Measurements from ENCODE around the gene NFYC.

The NFYC gene

GRCh38 chr1:40691538-40692428 lies at the start of gene NFYC:
Gene NFYC, plus strand, starts transcription at chr1:40691704. Its CDS starts 47,140 bp downstream, at chr1:40738844.
- DNase-seq (ENCODE audit: low spot score), result peak; percentile 98

DNA sequence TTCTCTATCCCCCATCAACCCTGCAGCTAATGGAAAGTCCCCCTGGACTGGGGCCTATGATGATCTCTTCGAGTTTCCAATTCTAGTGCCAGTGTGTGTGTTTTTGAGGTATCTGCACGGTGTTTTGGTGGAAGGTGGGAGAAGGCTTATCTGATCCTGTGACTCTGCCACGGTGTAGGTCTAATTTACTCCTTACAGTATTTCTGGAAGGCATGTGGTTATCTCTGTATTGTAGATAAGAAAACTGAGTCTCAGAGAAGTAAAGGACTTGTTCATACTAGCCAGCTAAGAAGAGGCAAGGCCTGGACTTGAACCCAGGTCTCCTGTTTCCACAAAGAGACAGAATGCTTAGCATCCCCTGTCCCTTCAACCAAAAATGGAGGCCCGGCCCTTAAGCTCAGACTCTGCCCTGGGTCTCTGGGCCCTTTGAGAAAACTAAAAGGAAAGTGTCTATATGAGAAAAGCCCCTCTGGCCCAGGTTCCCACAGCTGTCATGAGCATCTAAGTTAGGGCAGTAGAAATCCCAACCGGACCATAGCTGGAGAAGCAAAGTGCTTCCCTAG lies 46.3 kb upstream of the NFYC start:
- no peak for DNase-seq (ENCODE audit: low spot score)

- no peak for DNase-seq (ENCODE audit: low spot score)
Measured at GRCh38 chr1:40646315-40646714, 45.2 kb upstream of the NFYC start.

GRCh38 chr1:40648200-40648599 lies 43.3 kb upstream of the NFYC start:
- DNase-seq (ENCODE audit: low spot score), result no peak

DNA sequence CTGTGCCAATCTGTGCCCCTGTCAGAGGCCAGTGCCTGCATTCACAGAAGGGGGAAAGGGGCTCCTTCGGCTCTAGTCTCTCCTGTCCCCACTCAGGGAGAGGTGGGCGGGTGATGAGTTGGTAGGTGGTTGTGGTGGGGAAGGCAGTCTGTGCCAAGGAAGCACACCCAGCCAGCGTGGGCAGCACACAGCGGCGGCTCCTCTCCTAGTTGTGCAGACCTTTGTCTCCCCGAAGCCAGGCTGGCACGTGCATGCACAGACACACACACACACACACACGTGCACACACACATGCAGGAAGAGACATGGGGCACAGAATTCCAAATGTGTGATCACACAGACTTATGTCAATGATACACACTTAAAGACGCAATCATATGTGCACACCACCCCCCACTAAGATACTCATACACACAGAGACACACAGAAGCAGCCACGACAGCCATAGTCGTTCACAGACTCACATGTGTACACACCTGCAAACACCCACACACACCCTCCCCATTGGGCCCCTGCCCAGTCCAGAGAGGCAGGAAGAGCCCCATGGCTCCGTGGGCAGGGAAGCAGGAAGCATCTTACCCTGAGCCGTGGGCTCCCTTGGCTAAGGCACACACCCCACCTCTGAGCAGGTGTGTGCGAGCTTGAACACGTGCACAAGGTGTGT lies 42.4 kb upstream of the NFYC start:
- peak; percentile 32 for DNase-seq (ENCODE audit: low spot score)

DNA sequence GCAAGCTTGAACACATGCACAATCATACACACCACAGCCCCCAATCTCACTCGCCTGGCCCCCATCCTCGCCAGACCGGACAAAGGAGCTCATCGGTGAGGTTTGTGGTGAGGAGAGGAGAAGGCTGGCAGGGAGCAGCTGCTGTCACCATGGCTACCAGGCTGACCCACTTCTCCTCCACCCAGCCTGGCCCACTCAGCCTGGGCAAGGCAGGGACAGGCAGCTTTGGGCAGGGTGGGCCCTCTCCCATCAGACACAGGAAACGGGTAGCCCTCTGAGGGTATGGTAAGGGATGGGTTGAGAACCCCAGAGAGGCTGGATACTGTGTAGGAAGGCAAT lies 41.9 kb upstream of the NFYC start:
- peak; percentile 81 for DNase-seq (ENCODE audit: low spot score)

DNA sequence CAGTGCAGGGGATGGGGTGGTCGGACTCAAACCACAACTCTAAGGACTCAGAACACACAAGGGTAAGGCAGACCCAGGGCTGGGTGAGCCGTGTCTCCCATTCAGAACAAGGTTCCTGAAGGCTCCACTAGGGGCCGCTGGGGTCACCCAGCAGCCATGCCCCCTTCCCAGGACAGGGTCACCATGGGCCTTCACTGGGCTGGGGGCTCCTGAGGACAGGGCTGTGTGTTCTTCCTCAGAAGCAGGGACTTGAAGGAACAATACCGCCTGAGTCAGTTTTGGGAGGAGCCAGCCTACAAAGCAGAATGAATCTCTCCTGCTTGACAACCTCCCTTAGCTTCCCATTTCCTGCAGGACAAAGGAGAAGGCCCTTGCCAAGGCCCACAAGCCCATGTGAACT lies 41.4 kb upstream of the NFYC start:
- DNase-seq (ENCODE audit: low spot score), result peak; percentile 33

DNA sequence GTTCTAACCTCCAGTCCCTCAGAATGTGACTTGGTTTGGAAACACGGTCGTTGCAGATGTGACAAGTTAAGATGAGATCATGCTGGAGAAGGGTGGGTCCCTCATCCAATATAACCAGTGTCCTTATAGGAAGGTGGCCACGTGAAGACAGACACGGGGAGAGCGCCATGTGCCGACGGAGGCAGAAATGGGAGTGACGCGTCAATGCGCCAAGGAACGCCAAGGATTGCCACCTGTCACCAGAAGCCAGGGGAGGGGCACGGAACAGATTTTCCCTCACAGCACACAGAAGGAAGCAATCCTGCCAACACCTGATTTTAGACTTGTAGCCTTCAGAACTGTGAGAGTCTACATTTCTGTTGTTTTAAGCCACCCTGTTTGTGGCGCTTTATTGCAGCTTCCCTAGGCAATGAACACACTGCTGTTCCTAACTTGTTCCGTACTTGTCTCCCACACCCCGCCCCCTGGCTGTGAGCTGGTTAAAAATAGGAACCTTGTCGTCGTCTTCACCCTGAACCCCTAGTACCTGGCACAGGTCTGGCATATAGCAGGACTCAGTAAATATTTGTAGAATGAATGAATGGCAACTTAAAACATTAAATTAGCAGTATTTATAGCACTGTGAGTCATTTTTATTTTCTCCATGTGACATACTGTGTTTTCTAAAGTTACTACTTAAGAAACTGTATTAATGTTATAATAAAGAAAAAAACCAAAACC lies 40.2 kb upstream of the NFYC start:
- DNase-seq (ENCODE audit: low spot score), result peak; percentile 94

GRCh38 chr1:40652468-40652867 lies 39.0 kb upstream of the NFYC start:
- no peak for DNase-seq (ENCODE audit: low spot score)

DNA sequence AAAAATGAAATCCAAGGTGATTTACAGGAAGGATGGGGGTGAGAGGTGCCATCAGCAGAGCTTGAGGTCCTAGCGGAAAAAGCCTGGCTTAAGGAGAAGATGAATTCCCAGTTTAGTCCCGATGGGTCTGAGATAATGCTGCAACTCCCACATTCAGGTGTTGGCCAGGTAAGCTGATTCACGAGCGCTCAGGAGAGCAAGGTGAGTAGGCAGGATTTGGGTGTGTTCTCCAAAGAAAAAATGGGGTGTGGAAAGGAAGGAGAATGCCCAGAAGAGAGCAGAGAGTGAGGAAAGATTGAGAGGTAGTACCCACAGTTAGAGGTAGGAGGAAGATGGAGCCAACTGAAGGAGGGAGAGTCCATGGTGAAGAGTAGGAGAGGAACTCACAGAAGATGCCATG lies 38.5 kb upstream of the NFYC start:
- no peak for DNase-seq (ENCODE audit: low spot score)

DNA sequence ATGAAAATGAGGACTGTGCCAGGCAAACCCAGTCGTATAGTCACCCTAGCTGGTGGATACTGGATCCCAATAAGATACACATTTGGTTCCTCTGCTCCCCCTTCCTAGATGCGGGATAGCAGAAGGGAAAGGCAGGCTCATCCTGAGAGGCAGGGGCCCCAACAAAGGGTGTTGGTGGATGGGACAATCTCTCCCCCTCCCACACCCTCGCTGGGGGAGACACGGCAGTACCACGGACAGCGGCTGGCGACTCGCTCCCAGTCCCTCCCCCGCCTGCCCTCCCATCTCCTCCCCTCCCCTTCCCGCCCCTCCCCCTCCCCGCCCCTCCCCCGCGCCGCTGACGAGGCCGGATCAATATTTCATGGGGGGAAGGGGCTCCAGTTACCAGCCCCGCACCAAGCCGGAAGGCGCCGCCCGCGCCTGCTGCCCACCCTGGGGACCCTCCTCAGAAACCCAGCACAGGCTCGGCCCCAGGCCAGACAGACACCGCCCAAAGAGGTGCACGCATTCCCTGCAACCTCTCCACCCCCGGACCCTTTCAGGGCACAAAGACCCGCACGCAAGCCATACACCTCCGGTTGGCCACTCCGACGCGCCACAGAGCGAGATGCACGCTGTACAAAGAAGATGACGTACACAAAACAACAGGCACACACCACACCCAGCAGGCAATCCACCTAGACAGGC lies 37.5 kb upstream of the NFYC start:
- no peak for DNase-seq (ENCODE audit: low spot score)

DNA sequence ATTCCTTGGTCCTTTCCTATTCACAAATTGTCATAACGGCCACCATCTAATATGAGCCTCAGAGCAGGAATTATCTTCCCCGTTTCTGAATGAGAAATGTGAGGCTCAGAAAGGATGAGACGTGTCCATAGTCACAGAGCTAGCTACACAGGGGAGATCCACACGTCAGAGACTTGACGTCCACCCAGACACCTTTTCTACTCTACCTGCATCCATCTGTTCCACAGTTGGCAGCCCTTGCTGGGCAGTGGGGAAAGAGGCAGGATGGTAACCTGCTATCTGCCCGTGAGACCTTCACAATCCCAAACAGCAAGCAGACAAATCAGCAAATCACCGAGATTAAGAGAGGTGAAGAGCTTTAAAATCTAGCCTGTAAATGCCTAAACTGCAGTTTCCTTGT lies 34.5 kb upstream of the NFYC start:
- peak; percentile 83 for DNase-seq (ENCODE audit: low spot score)

DNA sequence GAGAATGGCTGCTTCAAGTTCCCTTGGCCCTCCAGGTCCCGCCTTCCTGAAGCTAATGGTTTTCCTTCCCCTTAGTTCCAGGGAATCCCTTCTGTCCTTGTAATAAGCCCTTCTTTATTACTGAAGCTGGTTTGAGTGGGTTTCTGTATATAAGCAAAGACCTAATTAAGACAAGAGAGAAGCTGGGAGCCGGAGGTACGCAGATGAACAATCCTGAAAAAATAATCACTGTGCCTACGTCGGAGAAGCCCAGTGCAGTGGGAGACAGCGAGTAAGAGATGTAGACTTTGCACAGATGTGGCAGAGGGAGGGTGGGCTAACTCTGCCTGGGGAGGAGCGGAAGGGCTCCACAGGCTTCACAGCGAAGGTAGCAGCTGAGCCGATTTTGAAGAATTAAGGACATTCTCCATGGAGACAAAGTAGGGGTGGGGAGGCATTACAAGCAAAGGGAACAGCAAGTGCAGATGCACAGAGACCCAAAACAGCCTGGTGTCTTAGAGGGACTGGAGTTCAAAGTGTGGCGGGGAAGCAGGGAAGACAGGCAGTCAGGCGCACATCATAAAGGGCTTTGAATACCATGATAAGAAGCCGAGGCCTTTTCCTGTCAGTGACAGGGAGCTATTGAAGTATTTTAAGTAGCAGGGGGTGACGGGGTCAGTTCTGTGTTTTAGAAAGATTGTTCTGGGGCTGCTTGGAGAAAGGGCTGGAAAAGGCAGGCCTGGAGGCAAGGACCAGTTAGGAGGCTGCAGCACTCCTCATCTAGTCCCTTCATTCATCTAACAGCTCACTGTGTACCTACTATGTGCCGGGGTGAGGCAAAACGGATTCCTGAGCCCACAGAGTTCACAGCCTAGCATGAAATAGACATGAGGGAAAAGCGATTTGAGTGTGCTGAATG lies 32.5 kb upstream of the NFYC start:
- no peak for DNase-seq (ENCODE audit: low spot score)

DNA sequence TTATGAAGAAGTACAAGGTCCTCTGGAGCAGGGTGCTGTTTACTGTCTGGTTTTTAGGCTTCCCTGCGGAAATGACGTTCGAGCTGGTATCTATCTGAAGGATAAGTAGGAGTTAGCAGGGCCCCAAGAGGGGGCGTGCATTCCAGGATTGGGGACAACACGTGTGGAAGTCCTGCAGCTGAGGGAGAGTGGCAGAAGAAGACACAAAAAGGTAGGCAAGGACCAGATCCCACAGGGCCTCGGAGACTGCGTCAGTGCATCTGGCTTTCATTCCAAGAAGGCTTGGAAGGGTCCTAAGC lies 31.9 kb upstream of the NFYC start:
- DNase-seq (ENCODE audit: low spot score), result no peak

GRCh38 chr1:40661678-40662077 lies 29.8 kb upstream of the NFYC start:
- no peak for DNase-seq (ENCODE audit: low spot score)

- DNase-seq (ENCODE audit: low spot score), result no peak
Measured at GRCh38 chr1:40662151-40662550, 29.4 kb upstream of the NFYC start.

DNA sequence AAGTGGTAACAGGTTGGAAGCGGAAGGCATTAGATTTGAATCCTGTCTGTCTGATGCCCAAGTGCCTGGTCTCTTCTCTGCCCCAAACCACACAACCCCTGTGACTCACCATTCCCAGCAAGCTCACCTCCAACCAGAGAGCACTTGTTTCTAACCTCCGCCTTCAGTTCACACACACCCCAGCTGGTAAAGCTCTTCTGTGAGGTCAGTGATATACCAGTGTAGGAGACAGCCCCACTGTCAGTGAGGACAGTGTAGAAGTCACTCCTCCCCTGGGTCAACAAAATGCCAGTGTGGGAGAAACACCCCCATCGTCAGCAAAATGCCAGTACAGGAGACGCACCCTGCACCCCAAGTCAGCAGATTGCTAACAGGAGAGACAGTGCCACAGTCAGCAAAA lies 28.6 kb upstream of the NFYC start:
- DNase-seq (ENCODE audit: low spot score), result no peak

GRCh38 chr1:40663324-40664166 lies 28.0 kb upstream of the NFYC start:
- no peak for DNase-seq (ENCODE audit: low spot score)

- DNase-seq (ENCODE audit: low spot score), result no peak
Measured at GRCh38 chr1:40664167-40664537, 27.4 kb upstream of the NFYC start.

GRCh38 chr1:40664791-40665190 lies 26.7 kb upstream of the NFYC start:
- DNase-seq (ENCODE audit: low spot score), result peak; percentile 60
